Breast epithelium (tissue), 3 donors: ENCODE data around the gene NNT.

Experiments
- POLR2A ChIP-seq: fragments of 450-650 bp; IDR thresholded peaks from one replicate; pipeline ENCODE4 v1.6.1; 2016; ENCODE audit warnings: antibody characterized with exemption, mild to moderate bottlenecking, moderate library complexity
- TF ChIP-seq, protein P1 (sequence below), 3 donors: fragments of 450-650 bp; IDR thresholded peaks; one replicate each; pipeline ENCODE4 v1.5.1; 2016 to 2017; ENCODE audit warnings: antibody characterized with exemption in 3 of 3, mild to moderate bottlenecking in 3 of 3, moderate library complexity in 3 of 3

DNA sequence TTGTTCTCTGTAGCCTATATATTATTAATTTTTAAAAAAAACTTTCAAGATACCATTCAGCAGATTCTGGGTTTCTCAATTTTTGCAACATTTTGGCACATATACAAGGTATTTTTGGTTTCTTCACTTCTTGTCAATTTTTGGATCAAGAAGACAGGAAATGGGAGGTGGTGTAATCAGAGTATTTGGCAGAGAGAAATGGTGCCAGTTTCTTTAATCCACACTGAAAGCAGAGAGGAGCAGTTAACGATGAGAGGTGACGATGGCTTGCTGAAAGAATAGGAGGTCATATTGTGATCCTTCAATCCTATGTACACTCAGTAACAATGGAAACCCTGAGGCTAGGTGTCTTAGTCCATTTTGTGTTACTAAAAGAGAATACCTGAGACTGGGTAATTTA lies 16.4 kb downstream of the NNT start:
- TF ChIP-seq, protein P1, sequence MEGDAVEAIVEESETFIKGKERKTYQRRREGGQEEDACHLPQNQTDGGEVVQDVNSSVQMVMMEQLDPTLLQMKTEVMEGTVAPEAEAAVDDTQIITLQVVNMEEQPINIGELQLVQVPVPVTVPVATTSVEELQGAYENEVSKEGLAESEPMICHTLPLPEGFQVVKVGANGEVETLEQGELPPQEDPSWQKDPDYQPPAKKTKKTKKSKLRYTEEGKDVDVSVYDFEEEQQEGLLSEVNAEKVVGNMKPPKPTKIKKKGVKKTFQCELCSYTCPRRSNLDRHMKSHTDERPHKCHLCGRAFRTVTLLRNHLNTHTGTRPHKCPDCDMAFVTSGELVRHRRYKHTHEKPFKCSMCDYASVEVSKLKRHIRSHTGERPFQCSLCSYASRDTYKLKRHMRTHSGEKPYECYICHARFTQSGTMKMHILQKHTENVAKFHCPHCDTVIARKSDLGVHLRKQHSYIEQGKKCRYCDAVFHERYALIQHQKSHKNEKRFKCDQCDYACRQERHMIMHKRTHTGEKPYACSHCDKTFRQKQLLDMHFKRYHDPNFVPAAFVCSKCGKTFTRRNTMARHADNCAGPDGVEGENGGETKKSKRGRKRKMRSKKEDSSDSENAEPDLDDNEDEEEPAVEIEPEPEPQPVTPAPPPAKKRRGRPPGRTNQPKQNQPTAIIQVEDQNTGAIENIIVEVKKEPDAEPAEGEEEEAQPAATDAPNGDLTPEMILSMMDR (IDR thresholded peaks at IDR 0.05), result no peak
- TF ChIP-seq POLR2A, result no peak
